ENCODE results near the gene NPTXR.

GRCh38 chr22:38850399-38850798 lies 6.6 kb upstream of the NPTXR start:
- TF ChIP-seq POLR2AphosphoS5 (IDR thresholded peaks at IDR 0.05), result no peak
- no peak for TF ChIP-seq POLR2A (IDR thresholded peaks at IDR 0.05)
